ENCODE data around the gene NDRG2.

Gene NDRG2

GRCh38 chr14:20969336-20969735, 55.5 kb downstream of the NDRG2 start:
- no peak for DNase-seq (ENCODE audit: low read depth)

All from stimulated activated CD8-positive, alpha-beta memory T cell treated with anti-CD3 and anti-CD28 coated beads, Interleukin-7, amount 100 ng/mL, for 24 hours (primary cell).